DMS114 treated with DMSO at 0.1 percent for 48 hours (cell line): ENCODE measurements around the gene FARP1.

Experiments used
- DNase-seq: peaks from one replicate; lab custom pipeline; 2025; ENCODE audit not compliant: unreplicated experiment; lab: John Stamatoyannopoulos, UW

The FARP1 gene

GRCh38 chr13:98476538-98476966 is 333.7 kb downstream of the FARP1 start:
- DNase-seq, result no peak

- no peak for DNase-seq
These were observed 335.6 kb downstream of the FARP1 start for GRCh38 chr13:98478189-98479129.

GRCh38 chr13:98479496-98480003 is 336.7 kb downstream of the FARP1 start:
- no peak for DNase-seq

- DNase-seq, result no peak
These were observed 338.3 kb downstream of the FARP1 start for GRCh38 chr13:98480915-98481877.

GRCh38 chr13:98482476-98483444 is 339.9 kb downstream of the FARP1 start:
- DNase-seq, result no peak

GRCh38 chr13:98483601-98484288 is 340.9 kb downstream of the FARP1 start:
- DNase-seq, result no peak

- no peak for DNase-seq
These were observed 341.7 kb downstream of the FARP1 start for GRCh38 chr13:98484289-98485219.

- DNase-seq, result no peak
These were observed 342.7 kb downstream of the FARP1 start for GRCh38 chr13:98485561-98485960.

- DNase-seq, result no peak
These were observed 343.5 kb downstream of the FARP1 start for GRCh38 chr13:98486412-98486811.

- DNase-seq, result no peak
These were observed 344.1 kb downstream of the FARP1 start for GRCh38 chr13:98487016-98487415.

GRCh38 chr13:98487522-98487921 is 344.6 kb downstream of the FARP1 start:
- no peak for DNase-seq

GRCh38 chr13:98488736-98489135 is 345.8 kb downstream of the FARP1 start:
- no peak for DNase-seq

GRCh38 chr13:98489446-98490194 is 346.7 kb downstream of the FARP1 start:
- no peak for DNase-seq

GRCh38 chr13:98490195-98490836 is 347.4 kb downstream of the FARP1 start:
- no peak for DNase-seq

- DNase-seq, result no peak
These were observed 348.0 kb downstream of the FARP1 start for GRCh38 chr13:98490866-98491265.

- no peak for DNase-seq
These were observed 349.6 kb downstream of the FARP1 start for GRCh38 chr13:98492335-98493041.
